Measurements from ENCODE around the gene IVL.

DNA sequence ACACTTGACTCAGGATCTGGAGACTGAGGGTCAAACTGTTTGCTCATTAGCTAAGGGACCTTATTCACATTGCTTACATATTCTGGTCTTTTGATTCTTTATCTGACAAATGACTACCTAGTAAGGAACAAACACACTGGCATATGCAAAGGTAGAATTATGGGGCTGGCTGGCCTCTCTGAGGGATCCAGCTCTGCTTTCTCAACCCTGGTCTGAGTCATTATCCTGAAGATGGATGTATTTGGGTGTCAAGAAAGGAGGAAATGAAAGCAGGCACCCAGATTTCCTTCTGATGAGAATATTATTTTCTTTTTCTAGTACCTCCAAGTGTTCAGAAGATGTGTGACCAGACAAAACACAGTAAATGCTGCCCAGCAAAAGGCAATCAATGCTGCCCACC lies 24.3 kb upstream of the IVL start:
- TF ChIP-seq, protein P1, sequence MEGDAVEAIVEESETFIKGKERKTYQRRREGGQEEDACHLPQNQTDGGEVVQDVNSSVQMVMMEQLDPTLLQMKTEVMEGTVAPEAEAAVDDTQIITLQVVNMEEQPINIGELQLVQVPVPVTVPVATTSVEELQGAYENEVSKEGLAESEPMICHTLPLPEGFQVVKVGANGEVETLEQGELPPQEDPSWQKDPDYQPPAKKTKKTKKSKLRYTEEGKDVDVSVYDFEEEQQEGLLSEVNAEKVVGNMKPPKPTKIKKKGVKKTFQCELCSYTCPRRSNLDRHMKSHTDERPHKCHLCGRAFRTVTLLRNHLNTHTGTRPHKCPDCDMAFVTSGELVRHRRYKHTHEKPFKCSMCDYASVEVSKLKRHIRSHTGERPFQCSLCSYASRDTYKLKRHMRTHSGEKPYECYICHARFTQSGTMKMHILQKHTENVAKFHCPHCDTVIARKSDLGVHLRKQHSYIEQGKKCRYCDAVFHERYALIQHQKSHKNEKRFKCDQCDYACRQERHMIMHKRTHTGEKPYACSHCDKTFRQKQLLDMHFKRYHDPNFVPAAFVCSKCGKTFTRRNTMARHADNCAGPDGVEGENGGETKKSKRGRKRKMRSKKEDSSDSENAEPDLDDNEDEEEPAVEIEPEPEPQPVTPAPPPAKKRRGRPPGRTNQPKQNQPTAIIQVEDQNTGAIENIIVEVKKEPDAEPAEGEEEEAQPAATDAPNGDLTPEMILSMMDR (IDR thresholded peaks at IDR 0.05): no peak
- no peak for TF ChIP-seq POLR2A (IDR thresholded peaks at IDR 0.05)
